HepG2 (cell line): Measurements from ENCODE around the gene ICE1. TPM values are rescaled to one million over a fixed set of nuclear protein-coding genes. Genes with fewer than 3 reads are reported as not detected.

Source experiments
- ATAC-seq: fragments of 200-7000 bp; cut with Tn5 transposase; 3 replicates; pipeline ENCODE4 v1.9.1; 2020; ENCODE audit warnings: mild to moderate bottlenecking, moderate library complexity
- BruUV-seq: library from RNA; stranded (reverse); fragments of 400-500 nt; replicated peaks from 2 replicates; lab custom pipeline; 2021; lab: Mats Ljungman, UMichigan
- CTCF ChIA-PET: fragments of 300-600 bp; formaldehyde crosslinking; extraction: SDS; loops from one replicate; lab custom pipeline; 2021; ENCODE audit warnings: low total read pairs, inconsistent platforms, low intra/inter-chr PET ratio; lab: Yijun Ruan, JAX
- POLR2A ChIA-PET: fragments of 350-600 bp; sonication (Branson Sonifier 250); formaldehyde crosslinking; loops from one replicate; lab custom pipeline; 2020; ENCODE audit warnings: antibody characterized with exemption, inconsistent platforms; lab: Yijun Ruan, JAX
- DNase-seq: peaks from one replicate; pipeline ENCODE4 v3.0.0-alpha.2; 2015; ENCODE audit warnings: low spot score
- FAIRE-seq: peaks from 3 replicates; lab custom pipeline; 2011; peaks lifted over from hg19 to GRCh38; lab: Jason Lieb, UNC
- H2AFZ ChIP-seq: one replicate; pipeline ENCODE4 v1.6.1; 2011; ENCODE audit warnings: low read length, inconsistent platforms
- H3K27ac ChIP-seq: fragments of 300-600 bp; 3 replicates; pipeline ENCODE4 v1.8.0; 2011; ENCODE audit warnings: mixed run types, mild to moderate bottlenecking, mixed read lengths, low read length, inconsistent platforms; ENCODE audit not compliant: insufficient read depth; ENCODE audit errors: extremely low read length
- H3K27me3 ChIP-seq, 2 experiments: fragments of 200-600 bp in 1 of 2; 2 replicates in 1 of 2; 3 replicates in 1 of 2; pipeline versions ENCODE4 v1.6.0 to v1.8.0; 2011; ENCODE audit warnings: low read length in 2 of 2, mild to moderate bottlenecking in 2 of 2, moderate library complexity in 2 of 2, inconsistent platforms in 1 of 2; ENCODE audit not compliant: insufficient read depth in 2 of 2, control insufficient read depth in 1 of 2
- H3K36me3 ChIP-seq, 2 experiments: fragments of 200-600 bp in 1 of 2; replicated peaks in 1 of 2; 2 replicates in 1 of 2; 3 replicates in 1 of 2; pipeline versions ENCODE4 v1.5.1 to v1.8.0; 2011; ENCODE audit warnings: low read length in 2 of 2, inconsistent platforms in 1 of 2; ENCODE audit not compliant: insufficient read depth in 2 of 2, control insufficient read depth in 1 of 2
- H3K4me1 ChIP-seq: 2 replicates; pipeline ENCODE4 v1.5.1; 2012; ENCODE audit warnings: low read length, inconsistent platforms; ENCODE audit not compliant: insufficient read depth
- H3K4me2 ChIP-seq: 2 replicates; pipeline ENCODE4 v1.6.0; 2011; ENCODE audit warnings: low read depth, low read length, inconsistent platforms
- H3K4me3 ChIP-seq, 3 experiments: fragments of 200-600 bp in 1 of 3; sonication (generic), shearing (Covaris generic) in 1 of 3; replicated peaks in 1 of 3; 2 replicates each; pipeline ENCODE4 v1.5.1; 2011 to 2016; ENCODE audit warnings: low read length in 3 of 3, inconsistent platforms in 2 of 3, low read depth in 2 of 3, mild to moderate bottlenecking in 2 of 3, control low read depth in 1 of 3, mixed read lengths in 1 of 3; ENCODE audit not compliant: insufficient read depth in 1 of 3
- H3K79me2 ChIP-seq: one replicate; pipeline ENCODE4 v1.6.1; 2011; ENCODE audit warnings: low read length, inconsistent platforms; ENCODE audit not compliant: insufficient read depth
- H3K9ac ChIP-seq: 2 replicates; pipeline ENCODE4 v1.6.0; 2011; ENCODE audit warnings: mild to moderate bottlenecking, low read depth, low read length, inconsistent platforms; ENCODE audit not compliant: insufficient read depth
- H3K9me3 ChIP-seq: 2 replicates; pipeline ENCODE4 v1.5.1; 2012; ENCODE audit warnings: mild to moderate bottlenecking, low read length
- H4K20me1 ChIP-seq: 2 replicates; pipeline ENCODE4 v1.6.0; 2011; ENCODE audit warnings: inconsistent platforms, mild to moderate bottlenecking, low read length, moderate library complexity; ENCODE audit not compliant: insufficient read depth
- DRAP1 ChIP-seq: IDR thresholded peaks from 2 replicates; pipeline ENCODE4 v1.6.1; 2016; ENCODE audit warnings: missing genetic modification reagents, missing compliant biosample characterization
- KDM5A ChIP-seq: fragments of 200-600 bp; sonication (generic); IDR thresholded peaks from 2 replicates; pipeline ENCODE4 v1.7.0; 2018; ENCODE audit warnings: antibody characterized with exemption, mild to moderate bottlenecking, low read length, borderline replicate concordance
- RERE ChIP-seq: IDR thresholded peaks from 2 replicates; pipeline ENCODE4 v1.6.1; 2016; ENCODE audit warnings: low read depth, missing genetic modification reagents, missing compliant biosample characterization
- ZBTB4 ChIP-seq: sonication (generic); formaldehyde crosslinking; IDR thresholded peaks from 2 replicates; pipeline ENCODE4 v1.4.0; 2020; ENCODE audit warnings: missing genetic modification reagents, mild to moderate bottlenecking, borderline replicate concordance
- ZBTB7B ChIP-seq: sonication (generic); formaldehyde crosslinking; IDR thresholded peaks from 2 replicates; pipeline ENCODE4 v1.4.0; 2020; ENCODE audit warnings: missing genetic modification reagents
- ZNF136 ChIP-seq: sonication (generic); formaldehyde crosslinking; IDR thresholded peaks from 2 replicates; pipeline ENCODE4 v1.8.1; 2022; ENCODE audit warnings: low read depth, mild to moderate bottlenecking, moderate library complexity, missing genetic modification reagents
- ZNF800 ChIP-seq: sonication (generic); formaldehyde crosslinking; IDR thresholded peaks from 2 replicates; pipeline ENCODE4 v1.4.0; 2020; ENCODE audit warnings: missing genetic modification reagents
- ZXDC ChIP-seq: sonication (generic); formaldehyde crosslinking; IDR thresholded peaks from 2 replicates; pipeline ENCODE4 v1.5.0; 2020; ENCODE audit warnings: mild to moderate bottlenecking, missing genetic modification reagents
- WGBS: methylation state at CpG from one replicate; pipeline ENCODE4 v1.1.6; 2017; ENCODE audit warnings: low lambda C conversion rate; 5-methylcytosine and 5-hydroxymethylcytosine counted together
- in situ Hi-C: cut with HindIII; loops from 2 replicates; pipeline ENCODE4 v1.10.0; 2017; ENCODE audit warnings: low pct_unique_long_range_greater_than_20kb; ENCODE audit not compliant: extremely low pct_ligation_motif_present
- intact Hi-C: fragments of 100-400 bp; cut with micrococcal nuclease; formaldehyde crosslinking; loops from one replicate; pipeline ENCODE4 v1.10.0; 2022; ENCODE audit not compliant: unreplicated experiment
- polyA plus RNA-seq, 8 experiments: library from polyadenylated mRNA; depleted of rRNA in 3 of 8; stranded (reverse) in 7 of 8; unstranded in 1 of 8; fragments of >200 nt; fragmentation: Illumina TruSeq in 4 of 8; extraction: Trizol in 4 of 8; gene quantifications; 2 replicates each; pipeline versions ENCODE4 v1.2.1 to v1.2.3, GENCODE V29; 2011 to 2016; ENCODE audit warnings: low read depth in 4 of 8, missing spikeins in 1 of 8, mixed read lengths in 1 of 8; ENCODE audit not compliant: insufficient read depth in 1 of 8
- total RNA-seq, 5 experiments: library from RNA; depleted of rRNA; stranded (reverse); fragments of >200 nt; fragmentation: Illumina TruSeq; extraction: Trizol; gene quantifications; 2 replicates each; pipeline ENCODE4 v1.2.3, GENCODE V29; 2016; ENCODE audit warnings: low read depth in 1 of 5

The ICE1 gene
- total and polyA plus RNA-seq, 2 of the 13 experiments (the other 11 are each of a cell fraction or from before 2014, with no cell fraction given): 9.1 to 27.6 TPM

GRCh38 chr5:5374009-5374715 is 48.3 kb upstream of the ICE1 start:
- ChIA-PET CTCF (no interaction called here), POLR2A (no interaction called here)
- Histone ChIP-seq H4K20me1 (no peaks in the 10 kb centered on the region), H3K4me3 (no peak overlapping the region), H2AFZ (no peak overlapping the region), H3K27me3 (no peaks in the 10 kb centered on the region), H3K79me2 (no peaks in the 10 kb centered on the region), H3K27ac (no peak overlapping the region), H3K4me2 (no peak overlapping the region), H3K36me3 (no peaks in the 10 kb centered on the region), H3K9me3 (0 out of 2 replicates have a peak, but pooled peaks cover 4% of the 10 kb centered on the region), H3K4me1 (peaks cover 26% of the 10 kb centered on the region), H3K9ac (no peak overlapping the region)
- in situ Hi-C loops: no loop called here
- BruUV-seq: no TSS peak
- FAIRE-seq (no peak), DNase-seq (no peak), ATAC-seq (no peak)
- intact Hi-C loops: no loop called here
- WGBS: 76% methylated on average over 6 of the region's 6 CpGs
- TF ChIP-seq RERE (CRISPR knock-in tag) (no peak), DRAP1 (CRISPR knock-in tag) (no peak), ZBTB7B (CRISPR knock-in tag) (no peak), KDM5A (no peak), ZBTB4 (no peak), ZXDC (CRISPR knock-in tag) (no peak), ZNF800 (CRISPR knock-in tag) (no peak), ZNF136 (CRISPR knock-in tag) (no peak)
